ENCODE measurements around the gene MTHFR.

The MTHFR gene

GRCh38 chr1:11797525-11798216, 8.1 kb downstream of the MTHFR start:
- DNase-seq (ENCODE audit: low read depth) = no peak

- DNase-seq (ENCODE audit: low read depth) = no peak
Observed at GRCh38 chr1:11796036-11796828, 9.5 kb downstream of the MTHFR start.

- DNase-seq (ENCODE audit: low read depth) = no peak
Observed at GRCh38 chr1:11795238-11795890, 10.4 kb downstream of the MTHFR start.

GRCh38 chr1:11794446-11795237, 11.1 kb downstream of the MTHFR start:
- no peak for DNase-seq (ENCODE audit: low read depth)

GRCh38 chr1:11793819-11794218, 11.9 kb downstream of the MTHFR start:
- DNase-seq (ENCODE audit: low read depth) = no peak

- no peak for DNase-seq (ENCODE audit: low read depth)
Observed at GRCh38 chr1:11792106-11792505, 13.7 kb downstream of the MTHFR start.

GRCh38 chr1:11790880-11791715, 14.7 kb downstream of the MTHFR start:
- no peak for DNase-seq (ENCODE audit: low read depth)

- DNase-seq (ENCODE audit: low read depth) = no peak
Observed at GRCh38 chr1:11790101-11790879, 15.5 kb downstream of the MTHFR start.

GRCh38 chr1:11789126-11790067, 16.4 kb downstream of the MTHFR start:
- DNase-seq (ENCODE audit: low read depth) = no peak

GRCh38 chr1:11788549-11789053, 17.2 kb downstream of the MTHFR start:
- no peak for DNase-seq (ENCODE audit: low read depth)

GRCh38 chr1:11787804-11788436, 17.8 kb downstream of the MTHFR start:
- DNase-seq (ENCODE audit: low read depth) = no peak

GRCh38 chr1:11787251-11787803, 18.4 kb downstream of the MTHFR start:
- DNase-seq (ENCODE audit: low read depth) = no peak

- no peak for DNase-seq (ENCODE audit: low read depth)
Observed at GRCh38 chr1:11786168-11786567, 19.6 kb downstream of the MTHFR start.

GRCh38 chr1:11784993-11785769, 20.6 kb downstream of the MTHFR start:
- peak; percentile 30 for DNase-seq (ENCODE audit: low read depth)

GRCh38 chr1:11784256-11784992, 21.3 kb downstream of the MTHFR start:
- DNase-seq (ENCODE audit: low read depth) = no peak

GRCh38 chr1:11783556-11783955, 22.2 kb downstream of the MTHFR start:
- no peak for DNase-seq (ENCODE audit: low read depth)

All from stimulated activated CD8-positive, alpha-beta memory T cell treated with anti-CD3 and anti-CD28 coated beads, Interleukin-4, amount 100 ng/mL, for 24 hours (primary cell).